K562 (cell line): Measurements from ENCODE around the gene CLIP2. TPM values are rescaled to one million over a fixed set of nuclear protein-coding genes. Genes with fewer than 3 reads are reported as not detected.
A peak's percentile ranks its signal among the peaks of the same experiment; 100 is the strongest.

Source experiments
- ATF1 ChIP-seq, 2 experiments: fragments of 450-650 bp in 1 of 2; IDR thresholded peaks; 2 replicates each; pipeline ENCODE4 v1.6.1; 2016; ENCODE audit warnings: missing compliant biosample characterization in 1 of 2, missing genetic modification characterization in 1 of 2
- E4F1 ChIP-seq: fragments of 250-450 bp; sonication (Bioruptor Pico); IDR thresholded peaks from 2 replicates; pipeline ENCODE4 v1.5.0; 2021; ENCODE audit warnings: mild to moderate bottlenecking, borderline replicate concordance
- FIP1L1 ChIP-seq: fragments of 200-400 bp; formaldehyde crosslinking; IDR thresholded peaks from 2 replicates; pipeline ENCODE4 v1.6.1; 2018; ENCODE audit warnings: mild to moderate bottlenecking, low read depth, low read length; ENCODE audit not compliant: poor library complexity, severe bottlenecking
- HDAC8 ChIP-seq: fragments of 450-650 bp; IDR thresholded peaks from 2 replicates; pipeline ENCODE4 v1.6.1; 2016; ENCODE audit warnings: mild to moderate bottlenecking, missing genetic modification characterization, moderate library complexity, missing compliant biosample characterization
- HOXB6 ChIP-seq: fragments of 250-450 bp; sonication (Bioruptor Pico); IDR thresholded peaks from 2 replicates; pipeline ENCODE4 v1.5.1; 2022; ENCODE audit warnings: mild to moderate bottlenecking, borderline replicate concordance
- KAT8 ChIP-seq: fragments of 450-650 bp; IDR thresholded peaks from 2 replicates; pipeline ENCODE4 v1.6.1; 2016; ENCODE audit warnings: low read depth, mild to moderate bottlenecking
- LARP7 ChIP-seq: fragments of 450-650 bp; IDR thresholded peaks from 2 replicates; pipeline ENCODE4 v1.6.1; 2016
- MCM2 ChIP-seq: fragments of 450-650 bp; IDR thresholded peaks from 2 replicates; pipeline ENCODE4 v1.6.1; 2017; ENCODE audit warnings: low read depth, mild to moderate bottlenecking
- MYNN ChIP-seq, 2 experiments: sonication (generic); formaldehyde crosslinking in 1 of 2; IDR thresholded peaks; 2 replicates each; pipeline versions ENCODE4 v1.5.0 to v1.6.1; 2016 to 2020; ENCODE audit warnings: antibody characterized with exemption in 1 of 2, missing genetic modification reagents in 1 of 2
- RBM34 ChIP-seq: fragments of 200-400 bp; formaldehyde crosslinking; IDR thresholded peaks from 2 replicates; pipeline ENCODE4 v1.6.1; 2018; ENCODE audit warnings: low read length, borderline replicate concordance; ENCODE audit not compliant: insufficient read depth
- RNF2 ChIP-seq: sonication (generic); IDR thresholded peaks from 2 replicates; pipeline ENCODE4 v1.6.1; 2016
- SIN3A ChIP-seq, 2 experiments: fragments of 150-350 bp in 1 of 2; IDR thresholded peaks; 2 replicates each; pipeline ENCODE4 v1.6.1; 2011 to 2016; ENCODE audit warnings: borderline replicate concordance in 2 of 2, low read depth in 2 of 2, low read length in 2 of 2, mild to moderate bottlenecking in 2 of 2, moderate library complexity in 2 of 2; ENCODE audit not compliant: control insufficient read depth in 1 of 2
- SMAD4 ChIP-seq: fragments of 250-450 bp; sonication (Bioruptor Pico); conservative IDR thresholded peaks from 2 replicates; pipeline ENCODE4 v1.8.0; 2021; ENCODE audit warnings: inconsistent platforms, mild to moderate bottlenecking, moderate library complexity
- STAG1 ChIP-seq: sonication (generic); formaldehyde crosslinking; IDR thresholded peaks from 2 replicates; pipeline ENCODE4 v1.5.0; 2020; ENCODE audit warnings: missing genetic modification reagents, borderline replicate concordance
- TEAD2 ChIP-seq: fragments of 450-650 bp; IDR thresholded peaks from 2 replicates; pipeline ENCODE4 v1.6.1; 2016; ENCODE audit warnings: missing genetic modification characterization, control low read depth, missing compliant biosample characterization
- XRCC3 ChIP-seq: fragments of 450-650 bp; IDR thresholded peaks from 2 replicates; pipeline ENCODE4 v1.6.1; 2017; ENCODE audit warnings: mild to moderate bottlenecking, moderate library complexity
- polyA plus RNA-seq, 8 experiments: library from polyadenylated mRNA; depleted of rRNA in 4 of 8; stranded (reverse) in 5 of 8; unstranded in 3 of 8; fragments of >200 nt; fragmentation: Nextera tagmentation in 2 of 8; fragmentation: Illumina TruSeq in 1 of 8; extraction: Ambion mirVana in 2 of 8; extraction: Trizol in 1 of 8; gene quantifications; 2 replicates each; pipeline versions ENCODE4 v1.2.1 to v1.2.3, GENCODE V29; 2011 to 2014; ENCODE audit warnings: inconsistent platforms in 1 of 8, missing spikeins in 1 of 8
- total RNA-seq, 7 experiments: library from RNA; depleted of rRNA in 6 of 7; stranded (reverse); fragments of >200 nt in 6 of 7; fragmentation: Illumina TruSeq in 2 of 7; extraction: Trizol in 2 of 7; gene quantifications; 2 replicates each; pipeline versions ENCODE4 v1.2.1 to v1.2.3, GENCODE V29; 2011 to 2021; ENCODE audit warnings: low replicate concordance in 1 of 7
- TF ChIP-seq, protein P1 (sequence below): IDR thresholded peaks from 3 replicates; pipeline ENCODE4 v1.6.1; 2011; ENCODE audit warnings: borderline replicate concordance, mild to moderate bottlenecking, moderate library complexity; ENCODE audit not compliant: insufficient read length; ENCODE audit errors: extremely low read depth
- TF ChIP-seq, protein P2 (sequence below): sonication (generic); formaldehyde crosslinking; IDR thresholded peaks from 2 replicates; pipeline ENCODE4 v1.8.1; 2023; ENCODE audit warnings: missing genetic modification reagents, mild to moderate bottlenecking, borderline replicate concordance

The CLIP2 gene
- total and polyA plus RNA-seq, 9 of the 15 experiments (the other 6 are each of a cell fraction or from before 2014, with no cell fraction given), result 0.07 to 5.4 (median 2.1) TPM

GRCh38 chr7:74452748-74453321 is 163.6 kb downstream of the CLIP2 start (continued):
- TF ChIP-seq, protein P1, sequence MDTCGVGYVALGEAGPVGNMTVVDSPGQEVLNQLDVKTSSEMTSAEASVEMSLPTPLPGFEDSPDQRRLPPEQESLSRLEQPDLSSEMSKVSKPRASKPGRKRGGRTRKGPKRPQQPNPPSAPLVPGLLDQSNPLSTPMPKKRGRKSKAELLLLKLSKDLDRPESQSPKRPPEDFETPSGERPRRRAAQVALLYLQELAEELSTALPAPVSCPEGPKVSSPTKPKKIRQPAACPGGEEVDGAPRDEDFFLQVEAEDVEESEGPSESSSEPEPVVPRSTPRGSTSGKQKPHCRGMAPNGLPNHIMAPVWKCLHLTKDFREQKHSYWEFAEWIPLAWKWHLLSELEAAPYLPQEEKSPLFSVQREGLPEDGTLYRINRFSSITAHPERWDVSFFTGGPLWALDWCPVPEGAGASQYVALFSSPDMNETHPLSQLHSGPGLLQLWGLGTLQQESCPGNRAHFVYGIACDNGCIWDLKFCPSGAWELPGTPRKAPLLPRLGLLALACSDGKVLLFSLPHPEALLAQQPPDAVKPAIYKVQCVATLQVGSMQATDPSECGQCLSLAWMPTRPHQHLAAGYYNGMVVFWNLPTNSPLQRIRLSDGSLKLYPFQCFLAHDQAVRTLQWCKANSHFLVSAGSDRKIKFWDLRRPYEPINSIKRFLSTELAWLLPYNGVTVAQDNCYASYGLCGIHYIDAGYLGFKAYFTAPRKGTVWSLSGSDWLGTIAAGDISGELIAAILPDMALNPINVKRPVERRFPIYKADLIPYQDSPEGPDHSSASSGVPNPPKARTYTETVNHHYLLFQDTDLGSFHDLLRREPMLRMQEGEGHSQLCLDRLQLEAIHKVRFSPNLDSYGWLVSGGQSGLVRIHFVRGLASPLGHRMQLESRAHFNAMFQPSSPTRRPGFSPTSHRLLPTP, result no peak
- TF ChIP-seq MYNN (IDR thresholded peaks at IDR 0.05) (no peak), MYNN (CRISPR knock-in tag; IDR thresholded peaks at IDR 0.05) (no peak), TEAD2 (tag) (0 out of 2 replicates have a peak, but pooled peaks have one; percentile 19), XRCC3 (no peak), HDAC8 (tag) (peak; percentile 92), ATF1 (CRISPR knock-in tag; IDR thresholded peaks at IDR 0.05) (no peak), ATF1 (tag; IDR thresholded peaks at IDR 0.05) (peak; percentile 45; the same call in 1 of the 2 replicates), LARP7 (no peak), STAG1 (CRISPR knock-in tag) (no peak), FIP1L1 (no peak), MCM2 (no peak), HOXB6 (no peak), SIN3A (IDR thresholded peaks at IDR 0.05; ENCODE audit: borderline replicate concordance in 2 of 2, control insufficient read depth in 1 of 2, low read depth in 2 of 2, low read length in 2 of 2) (no peak), KAT8 (no peak), SMAD4 (peak; percentile 46; the same call in 1 of the 2 replicates), RBM34 (no peak), RNF2 (no peak), E4F1 (CRISPR knock-in tag) (no peak)
- TF ChIP-seq, protein P2, sequence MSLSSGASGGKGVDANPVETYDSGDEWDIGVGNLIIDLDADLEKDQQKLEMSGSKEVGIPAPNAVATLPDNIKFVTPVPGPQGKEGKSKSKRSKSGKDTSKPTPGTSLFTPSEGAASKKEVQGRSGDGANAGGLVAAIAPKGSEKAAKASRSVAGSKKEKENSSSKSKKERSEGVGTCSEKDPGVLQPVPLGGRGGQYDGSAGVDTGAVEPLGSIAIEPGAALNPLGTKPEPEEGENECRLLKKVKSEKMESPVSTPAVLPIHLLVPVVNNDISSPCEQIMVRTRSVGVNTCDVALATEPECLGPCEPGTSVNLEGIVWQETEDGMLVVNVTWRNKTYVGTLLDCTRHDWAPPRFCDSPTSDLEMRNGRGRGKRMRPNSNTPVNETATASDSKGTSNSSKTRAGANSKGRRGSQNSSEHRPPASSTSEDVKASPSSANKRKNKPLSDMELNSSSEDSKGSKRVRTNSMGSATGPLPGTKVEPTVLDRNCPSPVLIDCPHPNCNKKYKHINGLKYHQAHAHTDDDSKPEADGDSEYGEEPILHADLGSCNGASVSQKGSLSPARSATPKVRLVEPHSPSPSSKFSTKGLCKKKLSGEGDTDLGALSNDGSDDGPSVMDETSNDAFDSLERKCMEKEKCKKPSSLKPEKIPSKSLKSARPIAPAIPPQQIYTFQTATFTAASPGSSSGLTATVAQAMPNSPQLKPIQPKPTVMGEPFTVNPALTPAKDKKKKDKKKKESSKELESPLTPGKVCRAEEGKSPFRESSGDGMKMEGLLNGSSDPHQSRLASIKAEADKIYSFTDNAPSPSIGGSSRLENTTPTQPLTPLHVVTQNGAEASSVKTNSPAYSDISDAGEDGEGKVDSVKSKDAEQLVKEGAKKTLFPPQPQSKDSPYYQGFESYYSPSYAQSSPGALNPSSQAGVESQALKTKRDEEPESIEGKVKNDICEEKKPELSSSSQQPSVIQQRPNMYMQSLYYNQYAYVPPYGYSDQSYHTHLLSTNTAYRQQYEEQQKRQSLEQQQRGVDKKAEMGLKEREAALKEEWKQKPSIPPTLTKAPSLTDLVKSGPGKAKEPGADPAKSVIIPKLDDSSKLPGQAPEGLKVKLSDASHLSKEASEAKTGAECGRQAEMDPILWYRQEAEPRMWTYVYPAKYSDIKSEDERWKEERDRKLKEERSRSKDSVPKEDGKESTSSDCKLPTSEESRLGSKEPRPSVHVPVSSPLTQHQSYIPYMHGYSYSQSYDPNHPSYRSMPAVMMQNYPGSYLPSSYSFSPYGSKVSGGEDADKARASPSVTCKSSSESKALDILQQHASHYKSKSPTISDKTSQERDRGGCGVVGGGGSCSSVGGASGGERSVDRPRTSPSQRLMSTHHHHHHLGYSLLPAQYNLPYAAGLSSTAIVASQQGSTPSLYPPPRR (CRISPR knock-in tag), result no peak
